DND-41 (cell line): Measurements from ENCODE around the gene MYDGF.

Experiments
- EZH2 ChIP-seq: IDR thresholded peaks from 3 replicates; pipeline ENCODE4 v1.6.1; 2012; ENCODE audit warnings: borderline replicate concordance, low read depth, mild to moderate bottlenecking, moderate library complexity, low read length, inconsistent platforms; ENCODE audit not compliant: severe bottlenecking
- TF ChIP-seq, protein P1 (sequence below): IDR thresholded peaks from 2 replicates; pipeline ENCODE4 v1.5.1; 2012; ENCODE audit warnings: borderline replicate concordance, low read length, moderate library complexity, mild to moderate bottlenecking; ENCODE audit not compliant: poor library complexity, severe bottlenecking; ENCODE audit errors: extremely low read depth

GRCh38 chr19:4640247-4641000 is 29.7 kb downstream of the MYDGF start:
- TF ChIP-seq, protein P1, sequence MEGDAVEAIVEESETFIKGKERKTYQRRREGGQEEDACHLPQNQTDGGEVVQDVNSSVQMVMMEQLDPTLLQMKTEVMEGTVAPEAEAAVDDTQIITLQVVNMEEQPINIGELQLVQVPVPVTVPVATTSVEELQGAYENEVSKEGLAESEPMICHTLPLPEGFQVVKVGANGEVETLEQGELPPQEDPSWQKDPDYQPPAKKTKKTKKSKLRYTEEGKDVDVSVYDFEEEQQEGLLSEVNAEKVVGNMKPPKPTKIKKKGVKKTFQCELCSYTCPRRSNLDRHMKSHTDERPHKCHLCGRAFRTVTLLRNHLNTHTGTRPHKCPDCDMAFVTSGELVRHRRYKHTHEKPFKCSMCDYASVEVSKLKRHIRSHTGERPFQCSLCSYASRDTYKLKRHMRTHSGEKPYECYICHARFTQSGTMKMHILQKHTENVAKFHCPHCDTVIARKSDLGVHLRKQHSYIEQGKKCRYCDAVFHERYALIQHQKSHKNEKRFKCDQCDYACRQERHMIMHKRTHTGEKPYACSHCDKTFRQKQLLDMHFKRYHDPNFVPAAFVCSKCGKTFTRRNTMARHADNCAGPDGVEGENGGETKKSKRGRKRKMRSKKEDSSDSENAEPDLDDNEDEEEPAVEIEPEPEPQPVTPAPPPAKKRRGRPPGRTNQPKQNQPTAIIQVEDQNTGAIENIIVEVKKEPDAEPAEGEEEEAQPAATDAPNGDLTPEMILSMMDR: no peak
- TF ChIP-seq EZH2: no peak
